HG03280 (cell line): ENCODE measurements around the gene CARF.
"Not testable (repeated sequence)": the region's sequence is repeated elsewhere in the genome, so short reads cannot be mapped to it uniquely, and the experiment has no call there.

Experiments
- ATAC-seq: cut with Tn5 transposase; IDR thresholded peaks from one replicate; pipeline ENCODE4 v1.9.1; 2021; ENCODE audit warnings: mild to moderate bottlenecking, moderate library complexity; ENCODE audit not compliant: unreplicated experiment

The CARF gene

GRCh38 chr2:202911512-202912341 is at the start of gene CARF, which contains the start of gene WDR12:
TSS of gene CARF (plus strand) at chr2:202912275. CDS start at chr2:202941903, 29,628 bp downstream.
TSS of gene WDR12 (minus strand) at chr2:202911673. CDS start at chr2:202911476, 197 bp downstream.
- peak; percentile 76 for ATAC-seq

GRCh38 chr2:202870431-202871299 is 41.4 kb upstream of the CARF start:
- ATAC-seq: peak; percentile 61

- ATAC-seq: peak; percentile 51
These were observed 40.6 kb upstream of the CARF start, which contains the start of gene ICA1L for GRCh38 chr2:202871300-202872141. TSS of gene ICA1L (minus strand) at chr2:202871766. CDS start at chr2:202829009, 42,757 bp downstream.

GRCh38 chr2:202877699-202878098 is 34.4 kb upstream of the CARF start:
- ATAC-seq: no peak

- no peak for ATAC-seq
These were observed 30.5 kb upstream of the CARF start for GRCh38 chr2:202881570-202881969.

GRCh38 chr2:202883987-202884675 is 27.9 kb upstream of the CARF start:
- no peak for ATAC-seq

- no peak for ATAC-seq
These were observed 26.9 kb upstream of the CARF start for GRCh38 chr2:202885190-202885589.

GRCh38 chr2:202905507-202905906 is 6.6 kb upstream of the CARF start:
- not testable (repeated sequence) for ATAC-seq

GRCh38 chr2:202908186-202908585 is 3.9 kb upstream of the CARF start:
- no peak for ATAC-seq

- ATAC-seq: no peak
These were observed 2.5 kb upstream of the CARF start for GRCh38 chr2:202909394-202910192.

- not testable (repeated sequence) for ATAC-seq
These were observed 1.8 kb upstream of the CARF start for GRCh38 chr2:202910250-202910649.

GRCh38 chr2:202910698-202911097 is 1.4 kb upstream of the CARF start:
- no peak for ATAC-seq

GRCh38 chr2:202911203-202911511 is 918 bp upstream of the CARF start:
- ATAC-seq: no peak

GRCh38 chr2:202912342-202913201 is 497 bp downstream of the CARF start:
- ATAC-seq: peak; percentile 45

GRCh38 chr2:202918860-202919259 is 6.8 kb downstream of the CARF start:
- no peak for ATAC-seq

GRCh38 chr2:202932425-202933138 is 20.5 kb downstream of the CARF start:
- ATAC-seq: no peak

GRCh38 chr2:202933139-202933510 is 21.1 kb downstream of the CARF start:
- ATAC-seq: no peak

GRCh38 chr2:202933958-202934357 is 21.9 kb downstream of the CARF start:
- no peak for ATAC-seq
